Measurements from ENCODE around the gene EIF3F.

EIF3F gene

DNA sequence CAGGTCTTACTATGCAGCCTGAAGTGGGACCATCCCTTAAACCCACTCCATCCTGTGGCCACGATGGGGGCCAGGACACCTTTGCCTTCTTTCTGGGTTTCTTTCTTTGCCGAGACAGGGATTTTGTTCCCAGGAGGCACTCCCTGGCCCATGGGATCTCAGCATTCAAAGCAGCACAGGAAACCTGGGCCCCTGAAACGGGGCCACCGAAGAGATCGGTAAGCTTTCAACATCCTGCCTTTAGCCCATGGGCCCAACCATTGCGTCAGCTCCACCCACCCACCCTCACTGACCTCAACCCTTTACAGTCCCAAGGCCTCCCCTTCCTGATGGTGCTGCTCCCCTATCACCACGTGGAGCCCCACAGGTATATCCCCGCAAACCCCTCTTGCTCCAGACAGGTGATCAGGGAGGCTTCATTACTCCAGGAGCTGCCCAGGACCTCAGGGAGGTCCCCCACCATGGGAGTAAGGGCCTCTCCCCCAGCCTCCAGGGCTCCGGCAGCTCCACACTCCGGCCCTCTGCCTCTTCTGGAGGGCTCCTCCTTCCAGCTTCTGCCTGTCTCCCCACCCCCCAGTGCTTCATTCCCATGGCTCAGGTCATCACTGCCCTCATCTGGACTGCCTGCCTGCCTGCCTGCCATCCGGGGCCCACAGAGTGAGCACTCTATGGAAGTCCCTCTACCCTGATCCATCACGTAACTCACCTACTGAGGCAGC is 51.8 kb downstream of the EIF3F start:
- no peak for DNase-seq (ENCODE audit: low read depth in 1 of 2, low spot score in 1 of 2)
- TF ChIP-seq GABPA (IDR thresholded peaks at IDR 0.05; ENCODE audit: low read depth) (no peak), POLR2AphosphoS5 (IDR thresholded peaks at IDR 0.05; ENCODE audit: low read depth) (no peak), SPI1 (IDR thresholded peaks at IDR 0.05; ENCODE audit: borderline replicate concordance, low read depth) (no peak)
- TF ChIP-seq, protein P1, sequence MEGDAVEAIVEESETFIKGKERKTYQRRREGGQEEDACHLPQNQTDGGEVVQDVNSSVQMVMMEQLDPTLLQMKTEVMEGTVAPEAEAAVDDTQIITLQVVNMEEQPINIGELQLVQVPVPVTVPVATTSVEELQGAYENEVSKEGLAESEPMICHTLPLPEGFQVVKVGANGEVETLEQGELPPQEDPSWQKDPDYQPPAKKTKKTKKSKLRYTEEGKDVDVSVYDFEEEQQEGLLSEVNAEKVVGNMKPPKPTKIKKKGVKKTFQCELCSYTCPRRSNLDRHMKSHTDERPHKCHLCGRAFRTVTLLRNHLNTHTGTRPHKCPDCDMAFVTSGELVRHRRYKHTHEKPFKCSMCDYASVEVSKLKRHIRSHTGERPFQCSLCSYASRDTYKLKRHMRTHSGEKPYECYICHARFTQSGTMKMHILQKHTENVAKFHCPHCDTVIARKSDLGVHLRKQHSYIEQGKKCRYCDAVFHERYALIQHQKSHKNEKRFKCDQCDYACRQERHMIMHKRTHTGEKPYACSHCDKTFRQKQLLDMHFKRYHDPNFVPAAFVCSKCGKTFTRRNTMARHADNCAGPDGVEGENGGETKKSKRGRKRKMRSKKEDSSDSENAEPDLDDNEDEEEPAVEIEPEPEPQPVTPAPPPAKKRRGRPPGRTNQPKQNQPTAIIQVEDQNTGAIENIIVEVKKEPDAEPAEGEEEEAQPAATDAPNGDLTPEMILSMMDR (IDR thresholded peaks at IDR 0.05; ENCODE audit: insufficient read depth, low read length), result no peak
- TF ChIP-seq, protein P2, sequence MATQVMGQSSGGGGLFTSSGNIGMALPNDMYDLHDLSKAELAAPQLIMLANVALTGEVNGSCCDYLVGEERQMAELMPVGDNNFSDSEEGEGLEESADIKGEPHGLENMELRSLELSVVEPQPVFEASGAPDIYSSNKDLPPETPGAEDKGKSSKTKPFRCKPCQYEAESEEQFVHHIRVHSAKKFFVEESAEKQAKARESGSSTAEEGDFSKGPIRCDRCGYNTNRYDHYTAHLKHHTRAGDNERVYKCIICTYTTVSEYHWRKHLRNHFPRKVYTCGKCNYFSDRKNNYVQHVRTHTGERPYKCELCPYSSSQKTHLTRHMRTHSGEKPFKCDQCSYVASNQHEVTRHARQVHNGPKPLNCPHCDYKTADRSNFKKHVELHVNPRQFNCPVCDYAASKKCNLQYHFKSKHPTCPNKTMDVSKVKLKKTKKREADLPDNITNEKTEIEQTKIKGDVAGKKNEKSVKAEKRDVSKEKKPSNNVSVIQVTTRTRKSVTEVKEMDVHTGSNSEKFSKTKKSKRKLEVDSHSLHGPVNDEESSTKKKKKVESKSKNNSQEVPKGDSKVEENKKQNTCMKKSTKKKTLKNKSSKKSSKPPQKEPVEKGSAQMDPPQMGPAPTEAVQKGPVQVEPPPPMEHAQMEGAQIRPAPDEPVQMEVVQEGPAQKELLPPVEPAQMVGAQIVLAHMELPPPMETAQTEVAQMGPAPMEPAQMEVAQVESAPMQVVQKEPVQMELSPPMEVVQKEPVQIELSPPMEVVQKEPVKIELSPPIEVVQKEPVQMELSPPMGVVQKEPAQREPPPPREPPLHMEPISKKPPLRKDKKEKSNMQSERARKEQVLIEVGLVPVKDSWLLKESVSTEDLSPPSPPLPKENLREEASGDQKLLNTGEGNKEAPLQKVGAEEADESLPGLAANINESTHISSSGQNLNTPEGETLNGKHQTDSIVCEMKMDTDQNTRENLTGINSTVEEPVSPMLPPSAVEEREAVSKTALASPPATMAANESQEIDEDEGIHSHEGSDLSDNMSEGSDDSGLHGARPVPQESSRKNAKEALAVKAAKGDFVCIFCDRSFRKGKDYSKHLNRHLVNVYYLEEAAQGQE (IDR thresholded peaks at IDR 0.05; ENCODE audit: insufficient replicate concordance, low read depth), result no peak
- no peak overlapping the region for H3K4me3 ChIP-seq (replicated peaks; ENCODE audit: insufficient read depth, low read length)
- no peaks in the 10 kb centered on the region for H3K27me3 ChIP-seq (ENCODE audit: insufficient read depth, poor library complexity, severe bottlenecking)
- H3K27ac ChIP-seq (replicated peaks), result no peak overlapping the region

DNA sequence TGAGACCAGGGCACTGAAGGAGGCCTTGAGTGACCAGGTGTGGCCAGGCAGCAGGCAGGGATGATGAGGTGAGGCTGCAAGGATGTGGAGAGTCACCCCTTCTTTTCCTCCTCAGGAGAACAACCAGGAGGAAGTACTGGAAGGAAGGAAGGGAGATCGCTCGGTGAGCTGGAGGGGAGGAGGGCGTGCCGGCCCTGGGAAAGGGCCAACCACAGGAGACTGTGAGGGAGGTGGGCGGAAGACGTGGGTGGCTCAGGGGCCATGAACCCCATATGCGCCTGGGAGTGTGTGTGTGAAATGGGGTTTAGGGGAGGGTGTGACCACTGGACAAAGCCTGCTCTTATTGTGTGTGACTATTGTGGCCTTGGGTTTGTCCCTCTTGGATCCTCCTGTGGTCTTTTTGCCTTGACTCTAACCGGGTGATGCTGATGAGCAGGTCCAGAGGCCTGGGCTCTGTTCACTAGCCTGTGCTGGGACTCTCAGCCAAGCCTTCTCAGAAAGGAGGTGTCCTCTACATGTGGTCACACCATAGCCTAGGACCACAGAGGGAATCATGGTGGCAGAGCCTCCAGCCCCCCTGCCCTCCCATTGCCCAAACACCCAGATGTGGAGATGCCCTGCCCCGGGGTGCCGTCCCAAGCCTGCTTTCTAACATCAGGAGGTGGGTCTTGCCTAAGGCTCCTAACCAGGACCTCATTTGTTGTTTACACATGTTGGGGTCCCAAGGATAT is 52.6 kb downstream of the EIF3F start:
- Histone ChIP-seq H3K27me3 (ENCODE audit: insufficient read depth, poor library complexity, severe bottlenecking) (peaks cover 3% of the 10 kb centered on the region), H3K27ac (replicated peaks) (no peak overlapping the region), H3K4me3 (replicated peaks; ENCODE audit: insufficient read depth, low read length) (no peak overlapping the region)
- DNase-seq (ENCODE audit: low read depth in 1 of 2, low spot score in 1 of 2), result no peak
- no peak for TF ChIP-seq SPI1 (IDR thresholded peaks at IDR 0.05; ENCODE audit: borderline replicate concordance, low read depth)
- TF ChIP-seq GABPA (IDR thresholded peaks at IDR 0.05; ENCODE audit: low read depth), result no peak
- TF ChIP-seq, protein P2 (IDR thresholded peaks at IDR 0.05; ENCODE audit: insufficient replicate concordance, low read depth), result no peak

GRCh38 chr11:8040261-8040920 is 53.3 kb downstream of the EIF3F start:
- H3K27ac ChIP-seq (replicated peaks), result no peak overlapping the region
- no peak for TF ChIP-seq GABPA (IDR thresholded peaks at IDR 0.05; ENCODE audit: low read depth)
- no peak for TF ChIP-seq POLR2AphosphoS5 (IDR thresholded peaks at IDR 0.05; ENCODE audit: low read depth)
- TF ChIP-seq, protein P1 (IDR thresholded peaks at IDR 0.05; ENCODE audit: insufficient read depth, low read length), result no peak
- TF ChIP-seq SPI1 (IDR thresholded peaks at IDR 0.05; ENCODE audit: borderline replicate concordance, low read depth), result no peak
- TF ChIP-seq, protein P2 (IDR thresholded peaks at IDR 0.05; ENCODE audit: insufficient replicate concordance, low read depth), result no peak
- H3K27me3 ChIP-seq (ENCODE audit: insufficient read depth, poor library complexity, severe bottlenecking), result peaks cover 3% of the 10 kb centered on the region
- no peak overlapping the region for H3K4me3 ChIP-seq (replicated peaks; ENCODE audit: insufficient read depth, low read length)
- DNase-seq (ENCODE audit: low read depth in 1 of 2, low spot score in 1 of 2), result no peak

Measured in HL-60 (cell line).